Measurements from ENCODE around the gene PMM2.

PMM2 gene

GRCh38 chr16:8890549-8890921 lies 92.9 kb downstream of the PMM2 start:
- no peak for FAIRE-seq

GRCh38 chr16:8892101-8892575 lies 94.5 kb downstream of the PMM2 start:
- no peak for FAIRE-seq

GRCh38 chr16:8893426-8893825 lies 95.8 kb downstream of the PMM2 start:
- FAIRE-seq = no peak

- FAIRE-seq = no peak
These were observed 96.5 kb downstream of the PMM2 start for GRCh38 chr16:8893976-8894690.

- FAIRE-seq = no peak
These were observed 97.2 kb downstream of the PMM2 start for GRCh38 chr16:8894736-8895334.

- no peak for FAIRE-seq
These were observed 101.2 kb downstream of the PMM2 start for GRCh38 chr16:8898660-8899318.
